Ovary (tissue), 9 donors: ENCODE measurements around the gene SLC38A3. TPM values are rescaled to one million over a fixed set of nuclear protein-coding genes. Genes with fewer than 3 reads are reported as not detected.

Source experiments
- DNase-seq, 5 donors: peaks; one replicate each; pipeline ENCODE4 v3.0.0-alpha.2; 2019 to 2020
- H3K27ac ChIP-seq, 2 donors: fragments of 200-600 bp; one replicate each; pipeline versions ENCODE4 v1.5.1 to v1.8.0; 2019 to 2022
- H3K27me3 ChIP-seq: fragments of 200-600 bp; one replicate; pipeline ENCODE4 v1.8.0; 2022
- H3K36me3 ChIP-seq: fragments of 200-600 bp; sonication (generic); one replicate; pipeline ENCODE4 v1.5.1; 2019
- H3K4me1 ChIP-seq: one replicate; pipeline ENCODE4 v1.8.1; 2013; ENCODE audit warnings: mild to moderate bottlenecking, moderate library complexity; ENCODE audit not compliant: insufficient read depth
- H3K4me3 ChIP-seq: fragments of 200-600 bp; sonication (generic); one replicate; pipeline ENCODE4 v1.5.1; 2017
- H3K9me3 ChIP-seq, 2 donors: fragments of 200-600 bp in 1 of 2; sonication (generic) in 1 of 2; one replicate each; pipeline versions ENCODE4 v1.5.1 to v1.8.1; 2013 to 2019; ENCODE audit warnings: mild to moderate bottlenecking in 1 of 2, moderate library complexity in 1 of 2
- EP300 ChIP-seq: sonication (generic); formaldehyde crosslinking; IDR thresholded peaks from one replicate; pipeline ENCODE4 v1.6.1; 2017; ENCODE audit warnings: antibody characterized with exemption
- POLR2A ChIP-seq: fragments of 450-650 bp; IDR thresholded peaks from one replicate; pipeline ENCODE4 v1.6.1; 2017; ENCODE audit warnings: antibody characterized with exemption, mild to moderate bottlenecking, moderate library complexity
- WGBS, 3 donors: extraction: QIAGEN DNeasy Blood & Tissue Kit in 1 of 3; methylation state at CpG; one replicate each; pipeline versions ENCODE4 v1.1.5 to v1.1.7; 2013 to 2017; 5-methylcytosine and 5-hydroxymethylcytosine counted together
- intact Hi-C, 4 donors: fragments of 100-400 bp; cut with DNase I; formaldehyde crosslinking; loops; one replicate each; pipeline versions ENCODE4 v1.11.0 to v1.15.1; 2022 to 2023
- polyA plus RNA-seq, 2 donors: library from polyadenylated mRNA; stranded (reverse); fragments of 200-250 nt in 1 of 2; fragments of 350-450 nt in 1 of 2; fragmentation: Illumina TruSeq in 1 of 2; extraction: RNeasy Lipid Tissue Mini Kit (QIAGEN cat#74804) in 1 of 2; gene quantifications; one replicate each; pipeline ENCODE4 v1.2.3, GENCODE V29; 2013 to 2014
- total RNA-seq, 7 donors: library from RNA; depleted of rRNA in 2 of 7; stranded (reverse); fragments of >200 nt in 2 of 7; fragmentation: NEBNext Ultra II Directional in 3 of 7; extraction: Animal tissue kit (Norgen Biotek cat#: 25700) in 3 of 7; gene quantifications; one replicate each; pipeline versions ENCODE4 v1.1.0 to v1.2.4, GENCODE V29; 2016 to 2023
- TF ChIP-seq, protein P1 (sequence below), 3 donors: fragments of 450-650 bp in 2 of 3; fragments of 200-600 bp in 1 of 3; IDR thresholded peaks; one replicate each; pipeline versions ENCODE4 v1.5.1 to v1.8.0; 2016 to 2022; ENCODE audit warnings: antibody characterized with exemption in 3 of 3, mild to moderate bottlenecking in 1 of 3
- donor health status: DM: no; HTN: no; CAD: no; lungs with moderate emphysema.
- donor health status: DM: no; HTN: no; CAD: no.
- donor health status: Bipolar disorder and iron deficiency.
- donor health status: DM: yes; HTN: yes; CAD: no.
- donor health status: DM: no; HTN: no; CAD: no.
- donor health status: DM: yes; HTN: yes; CAD: no.

SLC38A3 gene
- total and polyA plus RNA-seq, 9 donors, result 1.6 to 10.9 (median 7.7) TPM

- no peak overlapping the region for H3K27ac ChIP-seq
- no peak for DNase-seq
- no peak overlapping the region for H3K4me3 ChIP-seq
- no peaks in the 10 kb centered on the region for H3K36me3 ChIP-seq
- no peak for TF ChIP-seq EP300
- TF ChIP-seq POLR2A, result no peak
- TF ChIP-seq, protein P1, sequence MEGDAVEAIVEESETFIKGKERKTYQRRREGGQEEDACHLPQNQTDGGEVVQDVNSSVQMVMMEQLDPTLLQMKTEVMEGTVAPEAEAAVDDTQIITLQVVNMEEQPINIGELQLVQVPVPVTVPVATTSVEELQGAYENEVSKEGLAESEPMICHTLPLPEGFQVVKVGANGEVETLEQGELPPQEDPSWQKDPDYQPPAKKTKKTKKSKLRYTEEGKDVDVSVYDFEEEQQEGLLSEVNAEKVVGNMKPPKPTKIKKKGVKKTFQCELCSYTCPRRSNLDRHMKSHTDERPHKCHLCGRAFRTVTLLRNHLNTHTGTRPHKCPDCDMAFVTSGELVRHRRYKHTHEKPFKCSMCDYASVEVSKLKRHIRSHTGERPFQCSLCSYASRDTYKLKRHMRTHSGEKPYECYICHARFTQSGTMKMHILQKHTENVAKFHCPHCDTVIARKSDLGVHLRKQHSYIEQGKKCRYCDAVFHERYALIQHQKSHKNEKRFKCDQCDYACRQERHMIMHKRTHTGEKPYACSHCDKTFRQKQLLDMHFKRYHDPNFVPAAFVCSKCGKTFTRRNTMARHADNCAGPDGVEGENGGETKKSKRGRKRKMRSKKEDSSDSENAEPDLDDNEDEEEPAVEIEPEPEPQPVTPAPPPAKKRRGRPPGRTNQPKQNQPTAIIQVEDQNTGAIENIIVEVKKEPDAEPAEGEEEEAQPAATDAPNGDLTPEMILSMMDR (IDR thresholded peaks at IDR 0.05), result no peak
- peaks cover 3% of the 10 kb centered on the region for H3K4me1 ChIP-seq
- intact Hi-C loops, result loop anchor here in 3 of 4 donors (1.0 to 5.0 kb wide), 3 partner anchors 29 to 1967 kb away; no protein-coding TSS in a partner anchor
- no peaks in the 10 kb centered on the region for H3K9me3 ChIP-seq
- 46 to 65% (median 52%) methylated on average over 4 of the region's 4 CpGs for WGBS, 3 donors
- peaks cover 10% of the 10 kb centered on the region for H3K27me3 ChIP-seq
Measured at GRCh38 chr3:50195501-50196252, 9.4 kb upstream of the SLC38A3 start.

GRCh38 chr3:50196253-50196801, 8.7 kb upstream of the SLC38A3 start:
- Histone ChIP-seq H3K36me3 (no peaks in the 10 kb centered on the region), H3K4me3 (no peak overlapping the region), H3K27ac (no peak overlapping the region), H3K9me3 (no peaks in the 10 kb centered on the region), H3K4me1 (peaks cover 3% of the 10 kb centered on the region), H3K27me3 (peaks cover 10% of the 10 kb centered on the region)
- DNase-seq, result no peak
- 59 to 65% (median 64%) methylated on average over 6 of the region's 6 CpGs for WGBS, 3 donors
- TF ChIP-seq, protein P1 (IDR thresholded peaks at IDR 0.05), result no peak
- TF ChIP-seq EP300 (no peak), POLR2A (no peak)
- intact Hi-C loops, result loop anchor here in 2 of 4 donors (1.0 to 5.0 kb wide), 2 partner anchors 28 to 1966 kb away; no protein-coding TSS in a partner anchor

- H3K9me3 ChIP-seq, result no peaks in the 10 kb centered on the region
- intact Hi-C loops, result no loop called here
- no peaks in the 10 kb centered on the region for H3K36me3 ChIP-seq
- no peaks in the 10 kb centered on the region for H3K4me1 ChIP-seq
- TF ChIP-seq, protein P1 (IDR thresholded peaks at IDR 0.05), result no peak
- TF ChIP-seq EP300 (no peak), POLR2A (no peak)
- 84 to 87% (median 84%) methylated on average over 10 of the region's 10 CpGs for WGBS, 3 donors
- DNase-seq, result peak in 1 of 5 donors; percentile 25
- H3K27me3 ChIP-seq, result no peaks in the 10 kb centered on the region
- no peak overlapping the region for H3K4me3 ChIP-seq
- H3K27ac ChIP-seq, result no peak overlapping the region
Measured at GRCh38 chr3:50201573-50202315, 3.3 kb upstream of the SLC38A3 start.

- WGBS, 3 donors, result 73 to 76% (median 75%) methylated on average over 16 of the region's 16 CpGs
Measured at GRCh38 chr3:50202353-50203112, 2.5 kb upstream of the SLC38A3 start.

More at GRCh38 chr3:50202353-50203112, 2.5 kb upstream of the SLC38A3 start:
- no peak overlapping the region for H3K4me3 ChIP-seq
- intact Hi-C loops, result no loop called here
- H3K9me3 ChIP-seq, result no peaks in the 10 kb centered on the region
- no peaks in the 10 kb centered on the region for H3K27me3 ChIP-seq
- no peak overlapping the region for H3K27ac ChIP-seq
- H3K4me1 ChIP-seq, result no peaks in the 10 kb centered on the region
- TF ChIP-seq, protein P1 (IDR thresholded peaks at IDR 0.05), result no peak
- TF ChIP-seq EP300, result no peak
- no peak for TF ChIP-seq POLR2A
- no peak for DNase-seq
- no peaks in the 10 kb centered on the region for H3K36me3 ChIP-seq
